Caco-2 (cell line): Measurements from ENCODE around the gene CSF3. TPM values are rescaled to one million over a fixed set of nuclear protein-coding genes. Genes with fewer than 3 reads are reported as not detected.

ENCODE experiments used
- BruUV-seq: library from RNA; stranded (reverse); fragments of 400-500 nt; replicated peaks from 2 replicates; lab custom pipeline; 2021; lab: Mats Ljungman, UMichigan
- CTCF ChIA-PET: fragments of 300-600 bp; sonication (Branson Sonifier 250); formaldehyde crosslinking; loops from one replicate; lab custom pipeline; 2022; ENCODE audit warnings: antibody characterized with exemption; lab: Charles Lee
- POLR2A ChIA-PET: fragments of 300-600 bp; sonication (Branson Sonifier 250); formaldehyde crosslinking; loops from one replicate; lab custom pipeline; 2022; ENCODE audit warnings: antibody characterized with exemption; lab: Charles Lee
- DNase-seq, 2 experiments: peaks; one replicate each; pipeline versions ENCODE4 v3.0.0 to v3.0.0-alpha.2; 2020 to 2022
- H3K27me3 ChIP-seq: replicated peaks from 2 replicates; pipeline ENCODE4 v1.6.0; 2011; ENCODE audit warnings: low read length; ENCODE audit not compliant: control insufficient read depth, insufficient read depth
- H3K36me3 ChIP-seq: 2 replicates; pipeline ENCODE4 v1.5.1; 2011; ENCODE audit warnings: low read length; ENCODE audit not compliant: control insufficient read depth, insufficient read depth
- H3K4me1 ChIP-seq: fragments of 250-450 bp; sonication (Bioruptor Pico); 2 replicates; pipeline ENCODE4 v1.5.1; 2020; ENCODE audit warnings: mild to moderate bottlenecking
- H3K4me3 ChIP-seq: 2 replicates; pipeline ENCODE4 v1.5.1; 2011; ENCODE audit warnings: low read depth, mild to moderate bottlenecking, control low read depth, low read length
- H3K9me3 ChIP-seq: fragments of 250-450 bp; sonication (Bioruptor Pico); 2 replicates; pipeline ENCODE4 v1.5.1; 2020; ENCODE audit warnings: mild to moderate bottlenecking, moderate library complexity
- H3K27ac Mint-ChIP-seq: one replicate; pipeline ENCODE4 v1.8.0; 2022; ENCODE audit warnings: mixed read lengths; ENCODE audit not compliant: unreplicated experiment
- H3K27me3 Mint-ChIP-seq: one replicate; pipeline ENCODE4 v1.8.0; 2022; ENCODE audit warnings: mixed read lengths; ENCODE audit not compliant: insufficient read depth, unreplicated experiment
- H3K36me3 Mint-ChIP-seq: one replicate; pipeline ENCODE4 v1.8.0; 2022; ENCODE audit warnings: mild to moderate bottlenecking, mixed read lengths; ENCODE audit not compliant: insufficient read depth, unreplicated experiment
- H3K4me1 Mint-ChIP-seq: one replicate; pipeline ENCODE4 v1.8.0; 2022; ENCODE audit warnings: low read depth, mixed read lengths; ENCODE audit not compliant: unreplicated experiment
- H3K4me3 Mint-ChIP-seq: one replicate; pipeline ENCODE4 v1.8.0; 2022; ENCODE audit warnings: mild to moderate bottlenecking, moderate library complexity, mixed read lengths; ENCODE audit not compliant: unreplicated experiment
- H3K9me3 Mint-ChIP-seq: one replicate; pipeline ENCODE4 v1.8.0; 2022; ENCODE audit warnings: mixed read lengths; ENCODE audit not compliant: unreplicated experiment
- intact Hi-C: fragments of 100-400 bp; cut with micrococcal nuclease; formaldehyde crosslinking; loops from one replicate; pipeline ENCODE4 v1.10.0; 2022; ENCODE audit not compliant: unreplicated experiment
- total RNA-seq: library from RNA; stranded (reverse); gene quantifications from 2 replicates; pipeline ENCODE4 v1.2.3, GENCODE V29; 2022
- TF ChIP-seq, protein P1 (sequence below), 2 experiments: fragments of 200-600 bp in 1 of 2; IDR thresholded peaks; 1 replicate in 1 of 2; 2 replicates in 1 of 2; pipeline versions ENCODE4 v1.5.1 to v1.8.0; 2011 to 2022; ENCODE audit warnings: antibody characterized with exemption in 1 of 2, control low read depth in 1 of 2, inconsistent platforms in 1 of 2, low read depth in 1 of 2, low read length in 1 of 2, mild to moderate bottlenecking in 1 of 2, moderate library complexity in 1 of 2; ENCODE audit not compliant: insufficient read depth in 1 of 2, severe bottlenecking in 1 of 2, unreplicated experiment in 1 of 2

Gene CSF3
- total RNA-seq, 1 experiment from 2014 or later = not detected

DNA sequence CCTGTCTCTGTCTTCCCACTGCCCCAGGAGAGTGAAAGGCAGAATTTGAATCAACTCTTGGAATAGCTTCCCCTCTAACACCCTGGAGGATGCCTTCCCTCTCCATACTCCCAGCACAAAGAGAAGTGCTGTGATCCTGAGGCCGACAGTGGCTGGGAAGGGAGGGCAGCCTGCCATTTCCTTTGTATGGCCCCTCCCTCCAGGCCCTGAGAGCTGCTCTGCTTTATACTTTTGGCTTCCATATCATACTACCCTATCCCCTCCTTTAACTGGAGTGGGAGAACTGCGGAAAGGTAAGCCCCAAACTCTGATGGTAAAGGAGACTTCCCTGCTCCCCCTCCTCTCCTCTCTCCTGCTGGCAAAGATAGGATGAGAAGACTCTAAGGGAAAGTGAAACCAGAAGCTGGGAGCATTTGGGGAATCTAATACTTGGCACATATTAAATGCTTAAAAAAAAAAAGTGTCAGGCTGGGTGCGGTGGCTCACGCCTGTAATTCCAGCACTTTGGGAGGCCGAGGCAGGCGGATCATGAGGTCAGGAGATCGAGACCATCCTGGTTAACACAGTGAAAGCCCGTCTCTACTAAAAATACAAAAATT is 43.0 kb downstream of the CSF3 start:
- no peak overlapping the region for H3K27ac Mint-ChIP-seq
- H3K4me1 ChIP-seq = peaks cover 9% of the 10 kb centered on the region; the same call in 1 of the 2 replicates
- peaks cover 10% of the 10 kb centered on the region for H3K36me3 Mint-ChIP-seq
- H3K27me3 Mint-ChIP-seq = no peaks in the 10 kb centered on the region
- H3K36me3 ChIP-seq = no peaks in the 10 kb centered on the region
- ChIA-PET CTCF (interaction anchor here (0.8 to 1.4 kb wide), 3 partner anchors 41 to 277 kb away, joined by 3 to 6 read pairs (median 6); no protein-coding TSS in a partner anchor), POLR2A (interaction anchor here (0.6 kb wide), 1 partner anchor 14 kb away, joined by 4 read pairs; no protein-coding TSS in a partner anchor)
- no peak overlapping the region for H3K4me3 Mint-ChIP-seq
- peaks cover 17% of the 10 kb centered on the region for H3K4me1 Mint-ChIP-seq
- TF ChIP-seq, protein P1, sequence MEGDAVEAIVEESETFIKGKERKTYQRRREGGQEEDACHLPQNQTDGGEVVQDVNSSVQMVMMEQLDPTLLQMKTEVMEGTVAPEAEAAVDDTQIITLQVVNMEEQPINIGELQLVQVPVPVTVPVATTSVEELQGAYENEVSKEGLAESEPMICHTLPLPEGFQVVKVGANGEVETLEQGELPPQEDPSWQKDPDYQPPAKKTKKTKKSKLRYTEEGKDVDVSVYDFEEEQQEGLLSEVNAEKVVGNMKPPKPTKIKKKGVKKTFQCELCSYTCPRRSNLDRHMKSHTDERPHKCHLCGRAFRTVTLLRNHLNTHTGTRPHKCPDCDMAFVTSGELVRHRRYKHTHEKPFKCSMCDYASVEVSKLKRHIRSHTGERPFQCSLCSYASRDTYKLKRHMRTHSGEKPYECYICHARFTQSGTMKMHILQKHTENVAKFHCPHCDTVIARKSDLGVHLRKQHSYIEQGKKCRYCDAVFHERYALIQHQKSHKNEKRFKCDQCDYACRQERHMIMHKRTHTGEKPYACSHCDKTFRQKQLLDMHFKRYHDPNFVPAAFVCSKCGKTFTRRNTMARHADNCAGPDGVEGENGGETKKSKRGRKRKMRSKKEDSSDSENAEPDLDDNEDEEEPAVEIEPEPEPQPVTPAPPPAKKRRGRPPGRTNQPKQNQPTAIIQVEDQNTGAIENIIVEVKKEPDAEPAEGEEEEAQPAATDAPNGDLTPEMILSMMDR (IDR thresholded peaks at IDR 0.05; ENCODE audit: insufficient read depth in 1 of 2, low read depth in 1 of 2, low read length in 1 of 2, severe bottlenecking in 1 of 2, unreplicated experiment in 1 of 2) = no peak
- BruUV-seq = no TSS peak
- no peak overlapping the region for H3K4me3 ChIP-seq
- intact Hi-C loops = no loop called here
- H3K9me3 ChIP-seq = no peaks in the 10 kb centered on the region
- no peaks in the 10 kb centered on the region for H3K27me3 ChIP-seq
- H3K9me3 Mint-ChIP-seq = no peaks in the 10 kb centered on the region
- DNase-seq = no peak

DNA sequence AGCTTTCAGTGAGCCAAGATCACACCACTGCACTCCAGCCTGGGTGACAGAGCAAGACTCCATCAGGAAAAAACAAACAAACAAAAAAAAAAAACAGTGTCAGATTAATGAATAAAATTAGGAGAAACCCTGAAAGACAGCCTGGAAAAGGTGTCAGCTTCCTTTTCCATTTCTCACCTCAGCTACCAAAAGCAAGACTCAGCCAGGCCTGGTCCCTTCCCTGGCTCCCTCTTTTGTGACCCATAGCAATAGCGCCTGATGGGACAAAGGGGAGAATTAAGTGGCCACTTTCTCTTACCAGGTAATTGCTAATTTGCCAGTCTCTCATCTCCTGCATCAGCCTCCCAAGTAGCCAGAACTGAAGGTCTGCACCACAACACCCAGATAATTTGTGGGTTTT is 43.6 kb downstream of the CSF3 start:
- peaks cover 6% of the 10 kb centered on the region; the same call in 1 of the 2 replicates for H3K4me1 ChIP-seq
- no peak for DNase-seq
- H3K36me3 Mint-ChIP-seq = peaks cover 10% of the 10 kb centered on the region
- TF ChIP-seq, protein P1 (IDR thresholded peaks at IDR 0.05; ENCODE audit: insufficient read depth in 1 of 2, low read depth in 1 of 2, low read length in 1 of 2, severe bottlenecking in 1 of 2, unreplicated experiment in 1 of 2) = no peak
- H3K36me3 ChIP-seq = no peaks in the 10 kb centered on the region
- H3K27me3 Mint-ChIP-seq = no peaks in the 10 kb centered on the region
- no peaks in the 10 kb centered on the region for H3K9me3 ChIP-seq
- H3K4me3 ChIP-seq = no peak overlapping the region
- no TSS peak for BruUV-seq
- no peaks in the 10 kb centered on the region for H3K9me3 Mint-ChIP-seq
- ChIA-PET POLR2A (interaction anchor here (0.6 kb wide), 1 partner anchor 14 kb away, joined by 4 read pairs; no protein-coding TSS in a partner anchor), CTCF (interaction anchor here (0.8 to 1.4 kb wide), 3 partner anchors 40 to 277 kb away, joined by 3 to 6 read pairs (median 6); no protein-coding TSS in a partner anchor)
- H3K27me3 ChIP-seq = no peaks in the 10 kb centered on the region
- no peak overlapping the region for H3K27ac Mint-ChIP-seq
- peaks cover 17% of the 10 kb centered on the region for H3K4me1 Mint-ChIP-seq
- no peak overlapping the region for H3K4me3 Mint-ChIP-seq
- intact Hi-C loops = no loop called here

DNA sequence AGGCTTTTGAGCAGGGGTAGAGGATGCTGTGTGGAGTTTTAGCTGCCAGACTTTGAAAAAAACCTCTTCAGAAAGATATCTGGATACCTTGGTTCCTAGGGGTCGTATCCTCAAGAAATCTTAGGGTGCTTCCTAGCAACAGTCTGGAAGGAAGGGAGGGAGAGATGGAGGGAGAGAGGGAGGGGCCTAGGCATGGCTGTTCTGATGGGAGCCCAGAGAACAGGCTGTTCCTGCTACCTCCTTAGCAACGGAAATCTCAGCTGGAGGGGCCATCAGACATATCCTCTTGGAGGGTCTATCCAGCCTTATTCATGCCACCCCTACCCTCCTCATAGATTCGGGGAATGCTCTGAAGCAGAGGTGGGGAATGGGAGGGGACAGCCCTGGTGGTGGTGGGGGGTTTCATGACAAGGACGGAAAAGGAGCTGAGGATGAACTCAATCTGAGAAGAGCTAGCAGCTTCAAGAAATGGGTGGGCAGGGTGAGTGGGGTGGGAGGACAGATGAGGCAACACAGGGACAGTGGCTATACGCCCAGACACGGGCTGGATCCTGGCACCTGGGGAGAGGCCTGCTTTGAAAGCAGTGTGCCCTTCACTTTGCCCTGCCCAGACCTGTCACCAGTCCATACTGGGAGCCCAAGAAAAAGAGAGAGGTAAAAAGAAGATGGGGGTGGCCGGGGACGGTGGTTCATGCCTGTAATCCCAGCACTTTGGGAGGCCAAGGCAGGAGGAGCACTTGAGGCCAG is 44.7 kb downstream of the CSF3 start:
- POLR2A ChIA-PET = no interaction called here
- Mint-ChIP-seq H3K4me3 (no peak overlapping the region), H3K36me3 (peaks cover 8% of the 10 kb centered on the region), H3K27me3 (no peaks in the 10 kb centered on the region), H3K4me1 (peaks cover 24% of the 10 kb centered on the region), H3K27ac (no peak overlapping the region), H3K9me3 (no peaks in the 10 kb centered on the region)
- Histone ChIP-seq H3K4me1 (peaks cover 15% of the 10 kb centered on the region), H3K27me3 (no peaks in the 10 kb centered on the region), H3K4me3 (no peak overlapping the region), H3K9me3 (no peaks in the 10 kb centered on the region), H3K36me3 (no peaks in the 10 kb centered on the region)
- no TSS peak for BruUV-seq
- DNase-seq = no peak
- intact Hi-C loops = no loop called here
- TF ChIP-seq, protein P1 (IDR thresholded peaks at IDR 0.05; ENCODE audit: insufficient read depth in 1 of 2, low read depth in 1 of 2, low read length in 1 of 2, severe bottlenecking in 1 of 2, unreplicated experiment in 1 of 2) = no peak
- CTCF ChIA-PET = interaction anchor here (0.6 to 1.9 kb wide), 4 partner anchors 25 to 53 kb away, joined by 6 read pairs; no protein-coding TSS in a partner anchor
